ENCODE measurements around the gene CTSD.

CTSD gene

GRCh38 chr11:1754376-1755150 is 9.2 kb downstream of the CTSD start:
- no peak for FAIRE-seq

GRCh38 chr11:1753929-1754305 is 9.8 kb downstream of the CTSD start:
- FAIRE-seq = no peak

GRCh38 chr11:1753229-1753928 is 10.3 kb downstream of the CTSD start:
- FAIRE-seq = no peak

GRCh38 chr11:1752907-1753228 is 10.9 kb downstream of the CTSD start:
- no peak for FAIRE-seq

GRCh38 chr11:1751999-1752906 is 11.5 kb downstream of the CTSD start:
- FAIRE-seq = no peak

GRCh38 chr11:1751531-1751921 is 12.2 kb downstream of the CTSD start:
- no peak for FAIRE-seq

- FAIRE-seq = no peak
Observed at GRCh38 chr11:1750840-1751530, 12.7 kb downstream of the CTSD start.

GRCh38 chr11:1750481-1750839 is 13.3 kb downstream of the CTSD start, which contains the start of gene IFITM10:
TSS of gene IFITM10 (minus strand) at chr11:1750595. CDS start at chr11:1750442, 153 bp downstream.
- FAIRE-seq = no peak

- no peak for FAIRE-seq
Observed at GRCh38 chr11:1749395-1750351, 14.1 kb downstream of the CTSD start.

GRCh38 chr11:1748636-1749394 is 14.9 kb downstream of the CTSD start:
- no peak for FAIRE-seq

- FAIRE-seq = no peak
Observed at GRCh38 chr11:1747753-1748635, 15.7 kb downstream of the CTSD start.

- FAIRE-seq = no peak
Observed at GRCh38 chr11:1746956-1747752, 16.6 kb downstream of the CTSD start.

- no peak for FAIRE-seq
Observed at GRCh38 chr11:1746511-1746931, 17.2 kb downstream of the CTSD start.

GRCh38 chr11:1745701-1746320 is 17.9 kb downstream of the CTSD start:
- FAIRE-seq = no peak

- FAIRE-seq = no peak
Observed at GRCh38 chr11:1744891-1745700, 18.6 kb downstream of the CTSD start.

GRCh38 chr11:1744137-1744886 is 19.4 kb downstream of the CTSD start:
- no peak for FAIRE-seq
